Activated CD8-positive, alpha-beta T cell treated with anti-CD3 and anti-CD28 coated beads, Interleukin-2, amount 10 ng/mL, durations not matched to agents 7 days and 5 days (primary cell): ENCODE measurements around the gene STRN3. TPM values are rescaled to one million over a fixed set of nuclear protein-coding genes. Genes with fewer than 3 reads are reported as not detected.
"Not testable (repeated sequence)": the region's sequence is repeated elsewhere in the genome, so short reads cannot be mapped to it uniquely, and the experiment has no call there.

Source experiments
- ATAC-seq: fragments of 150-1000 bp; cut with Tn5 transposase; one replicate; pipeline ENCODE4 v1.10.0; 2021; ENCODE audit warnings: moderate library complexity
- CTCF ChIA-PET: fragments of 350-600 bp; sonication (Branson Sonifier 250); formaldehyde crosslinking; loops from one replicate; lab custom pipeline; 2021; ENCODE audit warnings: antibody characterized with exemption; lab: Charles Lee
- POLR2A ChIA-PET: fragments of 350-600 bp; sonication (Branson Sonifier 250); formaldehyde crosslinking; loops from one replicate; lab custom pipeline; 2021; ENCODE audit warnings: antibody characterized with exemption; lab: Charles Lee
- DNase-seq: peaks from one replicate; pipeline ENCODE4 v3.0.0-alpha.2; 2020
- H3K27ac Mint-ChIP-seq: one replicate; pipeline ENCODE4 v1.8.0; 2021; ENCODE audit warnings: mild to moderate bottlenecking, mixed read lengths
- H3K27me3 Mint-ChIP-seq: one replicate; pipeline ENCODE4 v1.8.0; 2021; ENCODE audit warnings: low read depth, mixed read lengths
- H3K36me3 Mint-ChIP-seq: one replicate; pipeline ENCODE4 v1.8.0; 2021; ENCODE audit warnings: low read depth, mixed read lengths
- H3K4me1 Mint-ChIP-seq: one replicate; pipeline ENCODE4 v1.8.0; 2021; ENCODE audit warnings: low read depth, mixed read lengths
- H3K4me3 Mint-ChIP-seq: one replicate; pipeline ENCODE4 v1.8.0; 2021; ENCODE audit warnings: mild to moderate bottlenecking, mixed read lengths
- H3K9me3 Mint-ChIP-seq: one replicate; pipeline ENCODE4 v1.8.0; 2022; ENCODE audit warnings: mixed read lengths; ENCODE audit not compliant: insufficient read depth
- total RNA-seq, 2 experiments: library from RNA; stranded (reverse); gene quantifications; one replicate each; pipeline ENCODE4 v1.2.3, GENCODE V29; 2021

The STRN3 gene
- total RNA-seq, 2 experiments from 2014 or later: 19.0 to 23.0 TPM

DNA sequence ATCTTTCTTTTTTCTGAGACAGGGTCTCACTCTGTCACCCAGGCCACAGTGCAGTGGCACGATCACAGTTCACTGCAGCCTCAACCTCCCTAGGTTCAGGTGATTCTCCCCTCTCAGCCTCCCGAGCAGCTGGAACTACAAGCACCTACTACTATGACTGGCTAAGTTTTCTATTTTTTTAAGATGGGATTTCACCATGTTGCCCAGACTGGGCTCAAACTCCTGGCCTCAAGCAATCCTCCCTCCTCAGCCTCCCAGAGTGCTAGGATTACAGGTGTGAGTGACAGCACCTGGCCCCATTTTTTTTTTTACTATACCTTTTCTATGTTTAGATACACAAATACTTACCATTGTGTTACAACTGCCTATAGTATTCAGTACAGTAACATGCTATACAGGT lies 63.6 kb downstream of the STRN3 start:
- H3K27ac Mint-ChIP-seq, CTCF ChIA-PET, H3K9me3 Mint-ChIP-seq, ATAC-seq, H3K4me3 Mint-ChIP-seq, H3K27me3 Mint-ChIP-seq, DNase-seq: not testable (repeated sequence)
- POLR2A ChIA-PET: interaction anchor here (0.6 kb wide), 1 partner anchor 41 kb away, joined by 3 read pairs; no protein-coding TSS in a partner anchor
- H3K36me3 Mint-ChIP-seq: peaks cover 38% of the 10 kb centered on the region
- H3K4me1 Mint-ChIP-seq: peaks cover 11% of the 10 kb centered on the region

DNA sequence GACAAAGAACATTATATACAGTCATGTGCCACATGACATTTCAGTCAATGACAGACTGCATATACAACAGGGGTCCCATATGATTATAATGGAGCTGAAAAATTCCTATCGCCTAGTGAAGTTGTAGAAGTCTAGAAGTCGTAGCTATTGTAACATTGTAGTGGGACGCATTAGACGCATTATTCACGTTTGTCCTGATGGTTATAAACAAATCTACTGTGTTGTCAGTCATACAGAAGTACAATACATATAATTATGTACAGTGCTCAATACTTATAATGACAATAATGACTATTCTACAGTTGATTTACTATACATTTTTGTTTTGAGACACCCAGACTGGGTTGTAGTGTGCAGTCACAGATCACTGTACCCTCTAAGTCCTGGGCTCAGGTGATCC lies 64.8 kb downstream of the STRN3 start:
- peaks cover 6% of the 10 kb centered on the region for H3K4me1 Mint-ChIP-seq

DNA sequence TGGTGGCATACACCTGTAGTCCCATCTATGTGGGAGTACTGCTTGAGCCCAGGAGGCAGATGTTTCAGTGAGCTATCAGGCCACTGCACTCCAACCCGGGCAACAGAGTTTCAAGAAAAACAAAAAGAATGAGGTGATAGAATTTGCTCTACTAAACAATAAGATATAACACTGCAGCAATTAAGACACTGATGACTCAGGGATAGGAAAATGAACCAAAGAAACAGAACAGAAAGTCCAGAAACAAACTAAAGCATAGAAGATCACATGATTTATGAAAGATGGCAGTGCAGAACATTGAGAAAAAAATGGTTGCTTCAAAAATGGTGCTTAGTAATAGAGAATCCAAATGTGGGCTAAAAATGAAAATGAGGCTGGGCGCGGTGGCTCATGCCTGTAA lies 66.0 kb downstream of the STRN3 start:
- no peak overlapping the region for H3K4me3 Mint-ChIP-seq
- DNase-seq (no peak), ATAC-seq (no peak)
- peaks cover 22% of the 10 kb centered on the region for H3K36me3 Mint-ChIP-seq
- H3K27me3 Mint-ChIP-seq: no peaks in the 10 kb centered on the region
- H3K27ac Mint-ChIP-seq: no peak overlapping the region
- ChIA-PET POLR2A (no interaction called here), CTCF (no interaction called here)
- no peaks in the 10 kb centered on the region for H3K9me3 Mint-ChIP-seq
- no peaks in the 10 kb centered on the region for H3K4me1 Mint-ChIP-seq

More for the DNA sequence above, 64.8 kb downstream of the STRN3 start:
- DNase-seq: no peak
- H3K36me3 Mint-ChIP-seq: peaks cover 29% of the 10 kb centered on the region
- no peak overlapping the region for H3K27ac Mint-ChIP-seq
- no peak overlapping the region for H3K4me3 Mint-ChIP-seq
- no peaks in the 10 kb centered on the region for H3K27me3 Mint-ChIP-seq
- ATAC-seq: no peak
- ChIA-PET CTCF (no interaction called here), POLR2A (interaction anchor here (1.2 kb wide), 1 partner anchor 65 kb away, joined by 4 read pairs; the partner anchor contains the start of gene STRN3)
- peaks cover 8% of the 10 kb centered on the region for H3K9me3 Mint-ChIP-seq

DNA sequence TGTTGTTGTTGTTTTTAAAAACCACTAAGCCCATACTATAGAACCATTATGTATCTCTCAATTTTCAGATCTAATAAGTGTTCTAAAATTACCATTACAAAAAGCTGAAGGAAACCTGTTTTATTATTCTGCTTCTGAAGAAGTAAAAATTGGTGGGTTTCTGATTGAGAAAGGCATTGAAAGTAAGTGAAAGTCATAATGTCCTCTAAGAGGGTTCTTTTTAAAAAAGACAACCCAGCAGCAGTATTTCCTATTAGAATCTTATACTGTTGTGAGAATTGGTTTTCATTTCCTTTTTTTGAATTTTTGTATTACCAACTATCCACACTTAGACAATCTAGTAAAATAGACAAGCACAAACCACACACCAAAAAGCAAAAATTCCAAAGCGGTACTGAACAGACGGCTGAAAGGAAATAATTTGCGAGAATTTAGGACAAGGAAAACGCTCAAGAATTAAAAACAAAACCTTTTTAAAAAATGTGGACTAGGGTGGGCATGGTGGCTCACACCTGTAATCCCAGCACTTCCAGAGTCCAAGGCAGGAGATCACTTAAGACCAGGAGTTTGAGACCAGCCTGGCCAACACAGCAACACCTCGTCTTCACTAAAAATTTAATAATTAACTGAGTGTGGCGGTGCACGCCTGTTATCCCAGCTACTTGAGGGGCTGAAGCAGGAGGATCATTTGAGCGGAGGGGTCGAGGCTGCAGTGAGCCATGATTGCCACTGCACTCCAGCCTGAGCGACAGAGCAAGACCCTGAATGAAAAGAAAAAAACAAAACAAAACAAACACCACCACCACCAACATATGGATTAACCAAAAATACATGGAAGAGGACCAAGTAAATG lies 67.4 kb downstream of the STRN3 start:
- Mint-ChIP-seq H3K4me3 (no peak overlapping the region), H3K4me1 (no peaks in the 10 kb centered on the region), H3K9me3 (no peaks in the 10 kb centered on the region), H3K27me3 (no peaks in the 10 kb centered on the region), H3K36me3 (peaks cover 19% of the 10 kb centered on the region), H3K27ac (no peak overlapping the region)
- no peak for DNase-seq
- ChIA-PET CTCF (no interaction called here), POLR2A (no interaction called here)
- no peak for ATAC-seq

DNA sequence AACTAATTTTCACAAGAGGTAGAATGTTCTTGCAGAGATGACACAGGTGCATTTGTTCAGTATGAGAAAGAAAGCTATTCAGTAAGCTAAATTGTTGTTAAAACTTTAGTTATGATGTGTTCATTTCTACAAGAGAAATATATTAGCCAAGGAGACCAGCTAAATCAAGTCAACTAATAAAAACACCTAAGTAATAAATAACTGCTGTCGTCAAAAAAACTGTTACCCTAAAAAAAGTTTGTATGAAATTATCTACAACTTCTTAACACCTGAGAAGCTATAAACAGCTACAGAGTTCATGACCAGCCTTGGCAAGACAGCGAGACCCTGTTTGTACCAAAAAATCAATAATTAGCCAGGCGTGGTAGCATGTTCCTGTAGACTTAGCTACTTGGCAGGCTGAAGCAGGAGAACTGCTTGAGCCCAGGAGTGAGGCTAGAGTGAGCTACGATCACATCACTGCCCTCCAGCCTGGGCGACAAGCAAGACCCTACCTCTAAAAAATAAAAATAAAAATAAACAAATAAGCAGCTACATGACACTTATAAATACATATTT lies 68.3 kb downstream of the STRN3 start:
- CTCF ChIA-PET: no interaction called here
- Mint-ChIP-seq H3K27me3 (no peaks in the 10 kb centered on the region), H3K36me3 (peaks cover 21% of the 10 kb centered on the region), H3K27ac (no peak overlapping the region), H3K9me3 (no peaks in the 10 kb centered on the region), H3K4me3 (no peak overlapping the region), H3K4me1 (no peaks in the 10 kb centered on the region)
- ATAC-seq: no peak
- POLR2A ChIA-PET: no interaction called here
- no peak for DNase-seq

DNA sequence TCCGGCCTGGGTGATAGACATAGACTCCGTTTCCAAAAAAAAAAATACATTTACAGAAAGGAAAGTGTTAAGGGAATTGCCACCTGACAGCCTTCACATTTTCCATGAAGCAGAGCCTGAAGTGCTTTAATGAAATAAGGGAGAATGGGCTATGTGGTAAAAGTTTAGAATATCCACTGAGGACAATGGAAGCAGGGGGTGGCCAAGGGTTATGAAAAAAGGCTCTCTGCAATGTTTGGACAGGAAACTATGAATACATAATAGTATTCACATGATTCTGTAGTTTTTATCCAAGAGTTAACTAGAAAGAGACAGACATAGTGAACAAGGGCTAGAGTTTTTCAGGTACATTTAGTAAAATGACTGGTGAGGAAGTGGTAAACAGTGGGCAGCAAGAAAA lies 76.5 kb downstream of the STRN3 start:
- Mint-ChIP-seq H3K4me1 (peaks cover 3% of the 10 kb centered on the region), H3K36me3 (peaks cover 49% of the 10 kb centered on the region), H3K9me3 (no peaks in the 10 kb centered on the region), H3K27ac (no peak overlapping the region), H3K27me3 (no peaks in the 10 kb centered on the region), H3K4me3 (no peak overlapping the region)
- POLR2A ChIA-PET: no interaction called here
- DNase-seq: no peak
- ATAC-seq: no peak
- CTCF ChIA-PET: no interaction called here

DNA sequence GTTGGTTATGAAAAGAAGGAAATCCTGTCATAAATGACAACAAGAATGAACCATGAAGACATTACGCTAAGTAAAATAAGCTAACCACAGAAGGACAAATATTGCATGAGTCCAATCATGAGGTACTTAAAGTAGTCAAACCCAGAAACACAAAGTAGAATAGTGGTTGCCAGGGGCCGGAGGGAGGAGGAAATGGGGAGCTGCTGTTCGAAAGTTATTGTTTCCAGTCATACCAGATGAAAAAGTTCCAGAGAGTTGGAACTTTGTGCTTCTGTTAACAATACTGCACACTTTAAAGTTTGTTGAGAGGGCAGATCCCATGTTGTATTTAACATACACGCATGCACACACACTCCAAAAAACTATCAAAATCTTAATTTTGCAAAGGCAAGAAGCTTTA lies 82.5 kb downstream of the STRN3 start:
- CTCF ChIA-PET: no interaction called here
- H3K9me3 Mint-ChIP-seq: no peaks in the 10 kb centered on the region
- H3K4me1 Mint-ChIP-seq: no peaks in the 10 kb centered on the region
- POLR2A ChIA-PET: no interaction called here
- no peak for ATAC-seq
- H3K36me3 Mint-ChIP-seq: peaks cover 28% of the 10 kb centered on the region
- H3K27me3 Mint-ChIP-seq: no peaks in the 10 kb centered on the region
- H3K27ac Mint-ChIP-seq: no peak overlapping the region
- DNase-seq: no peak
- H3K4me3 Mint-ChIP-seq: no peak overlapping the region

DNA sequence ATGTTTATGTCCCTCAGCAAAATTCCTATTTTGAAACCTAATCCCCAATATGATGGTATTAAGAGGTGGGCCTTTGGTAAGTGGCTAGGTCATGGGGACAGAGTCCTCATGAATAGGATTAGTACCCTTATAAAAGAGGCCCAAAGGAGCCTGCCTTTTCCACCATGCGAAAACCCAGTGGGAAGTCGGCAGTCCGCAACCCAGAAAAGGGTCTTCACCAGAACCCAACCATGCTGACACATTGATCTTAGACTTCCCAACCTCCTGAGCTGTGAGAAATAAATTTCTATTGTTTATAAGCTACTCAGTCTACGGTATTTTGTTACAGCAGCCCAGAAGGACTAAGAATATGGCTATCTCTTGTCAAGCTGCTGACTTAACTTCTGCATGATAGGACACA lies 85.3 kb downstream of the STRN3 start:
- Mint-ChIP-seq H3K27ac (no peak overlapping the region), H3K9me3 (no peaks in the 10 kb centered on the region), H3K27me3 (no peaks in the 10 kb centered on the region), H3K4me3 (no peak overlapping the region), H3K4me1 (no peaks in the 10 kb centered on the region), H3K36me3 (peaks cover 19% of the 10 kb centered on the region)
- no peak for ATAC-seq
- no peak for DNase-seq
- POLR2A ChIA-PET: no interaction called here
- CTCF ChIA-PET: no interaction called here

DNA sequence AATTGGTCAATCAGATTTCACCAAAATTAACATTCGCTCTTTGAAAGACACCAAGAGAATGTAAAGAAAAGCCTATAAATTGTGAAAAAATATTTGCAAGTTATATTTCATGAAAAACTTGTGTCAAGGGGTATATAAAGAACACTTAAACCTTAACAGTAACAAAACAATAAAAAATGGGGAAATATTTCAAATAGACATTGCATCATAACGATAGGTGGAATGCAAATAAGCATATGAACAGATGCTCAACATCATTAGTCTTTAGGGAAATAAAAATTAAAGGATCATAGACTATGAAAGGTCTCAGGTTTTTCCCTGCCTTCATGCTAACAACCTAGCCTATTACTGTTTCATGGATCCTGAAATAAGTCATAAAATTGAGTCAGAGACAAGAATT lies 87.6 kb downstream of the STRN3 start:
- ATAC-seq (no peak), DNase-seq (no peak)
- CTCF ChIA-PET: interaction anchor here (0.9 kb wide), 1 partner anchor 16 kb away, joined by 3 read pairs; no protein-coding TSS in a partner anchor
- no peaks in the 10 kb centered on the region for H3K4me1 Mint-ChIP-seq
- no peaks in the 10 kb centered on the region for H3K27me3 Mint-ChIP-seq
- H3K9me3 Mint-ChIP-seq: no peaks in the 10 kb centered on the region
- POLR2A ChIA-PET: no interaction called here
- H3K27ac Mint-ChIP-seq: no peak overlapping the region
- H3K36me3 Mint-ChIP-seq: peaks cover 23% of the 10 kb centered on the region
- no peak overlapping the region for H3K4me3 Mint-ChIP-seq

DNA sequence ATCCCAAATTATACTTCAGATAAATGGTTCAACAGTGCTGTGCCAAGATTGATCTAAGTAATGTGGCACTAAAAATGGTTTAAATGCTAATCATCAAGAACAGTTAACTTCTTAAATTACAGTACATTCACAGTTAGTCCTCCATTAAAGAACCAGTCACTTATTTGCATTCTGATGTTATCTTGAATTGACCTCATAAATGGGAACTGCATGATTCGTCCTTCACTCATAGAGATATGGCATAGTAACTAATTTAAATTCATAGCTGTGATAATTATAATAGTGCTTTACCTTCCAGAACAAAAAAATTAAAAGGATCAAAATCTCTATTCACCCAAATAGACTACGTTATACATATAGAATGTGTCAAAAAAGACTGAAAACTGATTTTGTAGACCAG lies 90.7 kb downstream of the STRN3 start:
- no peaks in the 10 kb centered on the region for H3K27me3 Mint-ChIP-seq
- DNase-seq (no peak), ATAC-seq (no peak)
- no peaks in the 10 kb centered on the region for H3K4me1 Mint-ChIP-seq
- POLR2A ChIA-PET: no interaction called here
- H3K36me3 Mint-ChIP-seq: peaks cover 21% of the 10 kb centered on the region
- CTCF ChIA-PET: no interaction called here
- no peak overlapping the region for H3K4me3 Mint-ChIP-seq
- no peak overlapping the region for H3K27ac Mint-ChIP-seq
- no peaks in the 10 kb centered on the region for H3K9me3 Mint-ChIP-seq

DNA sequence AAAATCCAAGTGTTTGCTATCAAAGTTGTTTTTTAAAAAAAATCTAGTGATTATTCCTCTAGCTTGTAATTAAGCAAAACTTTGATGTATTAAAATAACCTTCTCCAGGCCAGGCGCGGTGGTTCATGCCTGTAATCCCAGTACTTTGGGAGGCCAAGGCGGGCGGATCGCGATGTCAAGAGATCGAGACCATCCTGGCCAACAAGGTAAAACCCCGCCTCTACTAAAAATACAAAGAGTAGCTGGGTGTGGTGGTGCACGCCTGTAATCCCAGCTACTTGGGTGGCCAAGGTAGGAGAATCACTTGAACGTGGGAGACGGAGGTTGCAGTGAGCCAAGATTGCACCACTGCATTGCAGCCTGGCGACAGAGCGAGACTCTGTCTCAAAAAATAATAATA lies 92.2 kb downstream of the STRN3 start:
- H3K9me3 Mint-ChIP-seq, DNase-seq, H3K4me1 Mint-ChIP-seq, ATAC-seq, H3K27ac Mint-ChIP-seq, CTCF ChIA-PET, POLR2A ChIA-PET, H3K27me3 Mint-ChIP-seq, H3K4me3 Mint-ChIP-seq: not testable (repeated sequence)
- peaks cover 20% of the 10 kb centered on the region for H3K36me3 Mint-ChIP-seq

DNA sequence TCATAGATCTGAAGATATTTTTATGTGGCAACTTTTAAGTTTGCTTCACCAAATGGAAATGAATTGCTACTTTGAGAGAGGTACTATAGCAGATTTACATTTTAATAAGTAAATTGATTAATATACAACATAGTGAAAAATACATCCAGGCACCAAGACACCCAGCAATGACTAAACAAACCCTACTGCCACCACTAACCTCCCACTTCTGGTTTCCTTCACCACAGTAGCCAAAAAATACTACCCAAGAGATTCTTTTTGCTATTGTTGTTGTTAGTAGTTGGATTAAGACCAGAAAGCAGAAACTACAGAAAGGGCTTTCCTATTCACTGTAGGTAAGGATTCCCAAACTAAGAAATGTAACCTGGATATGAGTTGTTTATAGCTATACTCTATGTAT lies 97.7 kb downstream of the STRN3 start:
- ChIA-PET CTCF (no interaction called here), POLR2A (no interaction called here)
- peaks cover 5% of the 10 kb centered on the region for H3K36me3 Mint-ChIP-seq
- no peak overlapping the region for H3K4me3 Mint-ChIP-seq
- ATAC-seq (no peak), DNase-seq (no peak)
- no peak overlapping the region for H3K27ac Mint-ChIP-seq
- no peaks in the 10 kb centered on the region for H3K27me3 Mint-ChIP-seq
- peaks cover 12% of the 10 kb centered on the region for H3K4me1 Mint-ChIP-seq
- H3K9me3 Mint-ChIP-seq: no peaks in the 10 kb centered on the region
